GM18907 (cell line): ENCODE data around the gene PHF12.
"Not testable (repeated sequence)": the region's sequence is repeated elsewhere in the genome, so short reads cannot be mapped to it uniquely, and the experiment has no call there.

Source experiments
- ATAC-seq: cut with Tn5 transposase; IDR thresholded peaks from one replicate; pipeline ENCODE4 v1.9.1; 2021; ENCODE audit warnings: mild to moderate bottlenecking, moderate library complexity; ENCODE audit not compliant: unreplicated experiment

The PHF12 gene

GRCh38 chr17:28937044-28937729 lies 14.1 kb downstream of the PHF12 start:
- ATAC-seq, result no peak

- ATAC-seq, result no peak
Measured at GRCh38 chr17:28935744-28936460, 15.4 kb downstream of the PHF12 start.

GRCh38 chr17:28934508-28934907 lies 16.8 kb downstream of the PHF12 start:
- ATAC-seq, result not testable (repeated sequence)

GRCh38 chr17:28929787-28930186 lies 21.5 kb downstream of the PHF12 start:
- no peak for ATAC-seq

- no peak for ATAC-seq
Measured at GRCh38 chr17:28928061-28928460, 23.3 kb downstream of the PHF12 start.

GRCh38 chr17:28926786-28927185 lies 24.5 kb downstream of the PHF12 start:
- no peak for ATAC-seq

- no peak for ATAC-seq
Measured at GRCh38 chr17:28926366-28926765, 25.0 kb downstream of the PHF12 start.

GRCh38 chr17:28925912-28926365 lies 25.4 kb downstream of the PHF12 start:
- no peak for ATAC-seq

GRCh38 chr17:28920201-28920600 lies 31.1 kb downstream of the PHF12 start:
- no peak for ATAC-seq

- ATAC-seq, result no peak
Measured at GRCh38 chr17:28918295-28918694, 33.0 kb downstream of the PHF12 start.

GRCh38 chr17:28917465-28917864 lies 33.9 kb downstream of the PHF12 start:
- no peak for ATAC-seq

- no peak for ATAC-seq
Measured at GRCh38 chr17:28917029-28917428, 34.3 kb downstream of the PHF12 start.

GRCh38 chr17:28916302-28916934 lies 34.9 kb downstream of the PHF12 start:
- ATAC-seq, result no peak

GRCh38 chr17:28912938-28913333 lies 38.4 kb downstream of the PHF12 start:
- no peak for ATAC-seq

GRCh38 chr17:28912281-28912937 lies 38.9 kb downstream of the PHF12 start:
- ATAC-seq, result no peak

GRCh38 chr17:28911411-28912045 lies 39.8 kb downstream of the PHF12 start:
- ATAC-seq, result no peak

- no peak for ATAC-seq
Measured at GRCh38 chr17:28910534-28910933, 40.8 kb downstream of the PHF12 start.

- ATAC-seq, result no peak
Measured at GRCh38 chr17:28908640-28909167, 42.6 kb downstream of the PHF12 start.

- no peak for ATAC-seq
Measured at GRCh38 chr17:28907709-28908475, 43.4 kb downstream of the PHF12 start.
